Rectal smooth muscle tissue (tissue), 1 donor: Measurements from ENCODE around the gene PHF21A.

Experiments used
- H3K27ac ChIP-seq: one replicate; pipeline ENCODE4 v1.7.0; 2013; ENCODE audit warnings: low read depth, low read length, inconsistent platforms
- H3K27me3 ChIP-seq: one replicate; pipeline ENCODE4 v1.7.0; 2013; ENCODE audit warnings: low read length; ENCODE audit not compliant: control insufficient read depth, insufficient read depth
- H3K36me3 ChIP-seq: one replicate; pipeline ENCODE4 v1.7.0; 2013; ENCODE audit warnings: low read length; ENCODE audit not compliant: control insufficient read depth, insufficient read depth
- H3K4me1 ChIP-seq: one replicate; pipeline ENCODE4 v1.7.0; 2013; ENCODE audit warnings: low read length; ENCODE audit not compliant: control insufficient read depth, insufficient read depth
- H3K4me3 ChIP-seq: one replicate; pipeline ENCODE4 v1.7.0; 2013; ENCODE audit warnings: low read length
- H3K9ac ChIP-seq: one replicate; pipeline ENCODE4 v1.7.0; 2013; ENCODE audit warnings: low read length

The PHF21A gene

DNA sequence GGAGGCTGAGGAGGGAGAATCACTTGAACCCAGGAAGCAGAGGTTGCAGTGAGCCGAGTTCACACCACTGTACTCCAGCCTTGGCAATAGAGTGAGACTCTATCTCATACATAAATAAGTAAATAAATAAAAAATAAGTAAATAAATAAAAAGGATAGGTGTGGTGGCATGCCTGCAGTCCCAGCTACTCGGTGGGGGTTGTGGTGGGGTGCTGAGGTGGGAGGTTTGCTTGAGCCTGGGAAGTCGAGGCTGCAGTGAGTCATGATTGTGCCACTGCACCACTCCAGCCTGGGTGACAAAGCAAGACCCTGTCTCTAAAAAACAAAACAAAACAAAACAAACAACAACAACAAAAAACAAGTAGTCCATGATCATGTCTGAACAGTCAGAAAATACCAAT is 195.7 kb downstream of the PHF21A start:
- peaks cover 7% of the 10 kb centered on the region for H3K27me3 ChIP-seq
- H3K9ac ChIP-seq, result no peak overlapping the region
- H3K4me1 ChIP-seq, result no peaks in the 10 kb centered on the region
- H3K36me3 ChIP-seq, result no peaks in the 10 kb centered on the region
- no peak overlapping the region for H3K4me3 ChIP-seq
- no peak overlapping the region for H3K27ac ChIP-seq

- no peak overlapping the region for H3K4me3 ChIP-seq
- H3K9ac ChIP-seq, result no peak overlapping the region
- no peak overlapping the region for H3K27ac ChIP-seq
- no peaks in the 10 kb centered on the region for H3K4me1 ChIP-seq
- peaks cover 7% of the 10 kb centered on the region for H3K27me3 ChIP-seq
- H3K36me3 ChIP-seq, result no peaks in the 10 kb centered on the region
Measured at GRCh38 chr11:45924927-45925326, 196.3 kb downstream of the PHF21A start.

DNA sequence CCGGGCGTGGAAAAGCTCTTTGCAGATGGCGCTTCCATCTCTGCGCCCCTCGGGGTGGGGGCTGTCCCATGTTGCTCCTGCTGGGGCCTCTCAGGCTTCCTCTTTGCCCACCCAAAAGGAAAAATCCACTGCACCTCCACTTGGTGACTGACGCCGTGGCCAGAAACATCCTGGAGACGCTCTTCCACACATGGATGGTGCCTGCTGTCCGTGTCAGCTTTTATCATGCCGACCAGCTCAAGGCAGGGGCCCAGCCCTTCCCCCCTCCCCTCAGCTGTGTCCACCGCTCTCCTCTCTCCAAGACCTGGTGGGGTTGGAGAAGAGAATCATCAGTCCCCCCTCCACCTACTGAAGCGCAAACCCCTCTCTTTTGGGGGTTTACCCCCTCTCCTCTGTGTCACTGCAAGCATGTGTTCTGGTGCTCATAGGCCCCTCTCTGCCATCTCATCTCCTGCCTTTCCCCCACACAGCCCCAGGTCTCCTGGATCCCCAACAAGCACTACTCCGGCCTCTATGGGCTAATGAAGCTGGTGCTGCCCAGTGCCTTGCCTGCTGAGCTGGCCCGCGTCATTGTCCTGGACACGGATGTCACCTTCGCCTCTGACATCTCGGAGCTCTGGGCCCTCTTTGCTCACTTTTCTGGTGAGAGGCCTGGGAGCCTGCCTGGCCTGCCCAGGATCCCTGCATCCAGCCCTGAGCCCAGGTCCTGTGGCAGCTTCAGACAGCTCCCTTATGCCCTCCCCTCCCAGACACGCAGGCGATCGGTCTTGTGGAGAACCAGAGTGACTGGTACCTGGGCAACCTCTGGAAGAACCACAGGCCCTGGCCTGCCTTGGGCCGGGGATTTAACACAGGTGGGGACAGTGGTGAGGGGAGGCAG is 197.0 kb downstream of the PHF21A start:
- Histone ChIP-seq H3K27ac (no peak overlapping the region), H3K36me3 (no peaks in the 10 kb centered on the region), H3K4me1 (no peaks in the 10 kb centered on the region), H3K4me3 (no peak overlapping the region), H3K27me3 (peaks cover 7% of the 10 kb centered on the region), H3K9ac (no peak overlapping the region)

GRCh38 chr11:45922425-45923082 is 198.7 kb downstream of the PHF21A start, which contains the start of gene LARGE2:
Gene LARGE2 (plus strand): TSS chr11:45922656. CDS start chr11:45922883, 227 bp downstream.
- Histone ChIP-seq H3K4me3 (peak within 1 kb of the TSS; percentile 38), H3K9ac (no peak within 1 kb of the TSS), H3K36me3 (no peaks in the 10 kb centered on the region), H3K4me1 (no peaks in the 10 kb centered on the region), H3K27ac (no peak within 1 kb of the TSS), H3K27me3 (peaks cover 7% of the 10 kb centered on the region)

DNA sequence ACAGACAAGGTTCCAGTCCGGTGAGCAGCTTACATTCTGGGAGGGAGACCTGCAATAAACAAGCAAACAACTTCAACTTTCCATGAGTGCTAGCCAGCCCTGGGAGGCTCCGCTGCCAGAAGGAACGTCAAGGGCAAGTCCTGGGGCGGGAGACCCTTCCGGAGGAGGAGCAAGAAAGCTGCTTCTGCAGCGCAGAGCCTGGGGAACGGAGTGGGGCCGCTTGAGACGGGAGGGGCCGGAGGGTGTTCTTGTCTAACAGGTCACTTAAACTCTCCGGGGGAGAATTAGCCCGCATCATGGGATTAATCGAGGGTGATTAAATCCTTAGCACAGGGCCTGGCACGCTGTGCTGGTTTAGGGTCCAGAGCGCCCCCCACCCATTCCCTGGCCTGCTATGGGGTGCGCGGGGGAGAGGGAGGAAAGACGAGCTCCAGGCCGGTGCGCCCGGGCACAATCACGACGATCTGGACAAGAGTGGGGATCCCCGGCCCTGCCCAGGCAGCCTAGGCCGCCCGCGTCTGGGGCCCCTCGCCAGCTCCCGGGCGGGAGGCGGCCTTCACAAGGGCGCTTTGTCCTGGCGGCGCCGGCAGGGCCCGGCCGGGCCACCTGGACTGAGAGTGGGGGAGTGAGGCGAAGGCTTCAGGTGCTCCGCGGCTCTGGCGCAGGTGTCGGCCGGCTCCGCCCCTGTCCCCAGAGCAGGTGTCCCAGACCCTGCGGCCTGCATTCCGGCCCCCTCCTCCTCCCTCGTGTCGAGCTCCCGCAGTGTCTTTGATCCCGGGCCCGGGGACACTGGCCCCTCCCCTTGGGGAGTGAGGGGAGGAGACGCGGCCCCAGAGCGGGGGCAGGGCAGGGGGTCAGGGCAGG is 199.5 kb downstream of the PHF21A start:
- Histone ChIP-seq H3K27me3 (peaks cover 7% of the 10 kb centered on the region), H3K4me1 (no peaks in the 10 kb centered on the region), H3K4me3 (peak overlapping the region; percentile 35), H3K36me3 (no peaks in the 10 kb centered on the region), H3K27ac (no peak overlapping the region), H3K9ac (no peak overlapping the region)

DNA sequence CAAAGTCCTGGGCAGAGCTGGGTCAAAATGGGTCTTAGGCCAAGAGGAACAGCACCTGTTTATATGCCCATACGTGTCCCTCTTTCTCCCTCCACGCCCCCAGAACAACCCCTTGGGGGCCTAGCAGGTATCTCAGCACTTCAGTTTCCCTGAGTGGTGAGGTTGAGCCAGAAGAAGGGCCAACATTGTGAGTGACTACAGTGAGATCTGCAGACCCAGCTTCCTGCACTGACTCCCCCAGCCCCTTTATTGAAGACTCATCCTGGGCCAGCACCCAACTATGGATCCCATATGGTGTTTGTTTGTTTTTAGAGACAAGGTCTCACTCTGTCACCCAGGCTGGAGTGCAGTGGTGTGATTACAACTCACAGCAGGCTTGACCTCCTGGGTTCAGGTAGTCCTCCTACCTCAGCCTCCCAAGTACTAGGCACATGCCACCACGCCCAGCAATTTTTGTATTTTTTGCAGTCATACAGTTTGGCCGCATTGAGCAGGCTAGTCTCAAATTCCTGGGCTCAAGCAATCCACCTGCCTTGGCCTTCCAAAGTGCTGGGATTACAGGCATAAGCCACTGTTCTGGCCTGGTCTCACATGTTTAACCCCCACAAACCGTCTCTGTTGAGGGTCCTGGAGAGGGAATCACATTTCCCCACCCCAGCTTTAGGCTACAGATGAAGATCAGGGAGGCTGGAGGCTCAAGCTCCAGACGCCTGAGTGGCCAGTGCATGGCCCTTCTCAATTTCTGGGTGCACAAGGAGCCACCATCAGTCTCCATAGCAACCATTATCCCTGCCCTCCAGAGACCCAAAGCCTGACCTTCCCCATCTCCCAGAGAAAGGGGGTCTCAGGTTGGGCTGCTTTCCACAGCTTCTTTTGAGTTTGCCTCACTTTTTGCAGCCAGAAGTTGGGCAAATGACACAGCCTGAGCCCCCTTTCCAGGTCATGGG is 200.4 kb downstream of the PHF21A start:
- H3K36me3 ChIP-seq, result no peaks in the 10 kb centered on the region
- H3K9ac ChIP-seq, result no peak overlapping the region
- no peak overlapping the region for H3K4me3 ChIP-seq
- no peaks in the 10 kb centered on the region for H3K4me1 ChIP-seq
- peaks cover 7% of the 10 kb centered on the region for H3K27me3 ChIP-seq
- no peak overlapping the region for H3K27ac ChIP-seq

- H3K27me3 ChIP-seq, result peaks cover 7% of the 10 kb centered on the region
- H3K4me1 ChIP-seq, result no peaks in the 10 kb centered on the region
- no peak overlapping the region for H3K9ac ChIP-seq
- H3K27ac ChIP-seq, result no peak overlapping the region
- no peaks in the 10 kb centered on the region for H3K36me3 ChIP-seq
- no peak overlapping the region for H3K4me3 ChIP-seq
Measured at GRCh38 chr11:45919806-45920530, 201.3 kb downstream of the PHF21A start.

GRCh38 chr11:45918962-45919675 is 202.1 kb downstream of the PHF21A start:
- H3K27ac ChIP-seq, result no peak overlapping the region
- peaks cover 4% of the 10 kb centered on the region for H3K36me3 ChIP-seq
- peaks cover 7% of the 10 kb centered on the region for H3K27me3 ChIP-seq
- H3K4me1 ChIP-seq, result no peaks in the 10 kb centered on the region
- H3K4me3 ChIP-seq, result peak overlapping the region; percentile 99
- H3K9ac ChIP-seq, result no peak overlapping the region

DNA sequence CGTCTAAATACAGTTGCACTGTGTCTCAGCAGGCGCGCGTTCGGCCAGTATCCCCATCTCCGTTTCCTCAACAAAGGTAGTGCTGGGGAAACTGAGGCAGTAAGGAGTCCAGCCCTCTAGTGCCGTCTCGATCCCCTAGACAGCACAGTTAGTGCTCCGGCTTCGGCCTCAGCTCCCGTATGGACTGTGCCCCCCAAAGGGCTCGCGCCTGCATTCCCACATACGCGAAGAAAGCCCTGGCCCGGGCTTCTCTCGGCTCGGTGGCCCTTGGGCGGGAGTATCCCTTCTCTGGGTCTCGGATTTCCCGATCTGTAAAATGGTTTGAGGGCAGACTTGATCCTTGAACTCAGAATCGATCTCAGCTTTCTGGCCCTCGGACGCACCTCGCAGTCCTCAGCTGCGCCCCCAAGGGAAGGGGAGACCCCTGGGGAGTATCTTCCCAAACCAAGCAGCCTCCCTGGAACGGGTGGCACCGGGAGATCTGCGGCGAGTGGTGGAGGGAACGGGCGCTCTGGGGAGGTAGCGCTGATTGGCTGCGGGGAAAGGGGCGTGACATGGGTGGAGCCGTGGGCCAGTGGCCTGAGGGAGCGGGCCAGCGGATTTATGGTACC is 202.8 kb downstream of the PHF21A start:
- peak overlapping the region; percentile 99 for H3K4me3 ChIP-seq
- peaks cover 6% of the 10 kb centered on the region for H3K27me3 ChIP-seq
- H3K27ac ChIP-seq, result peak overlapping the region; percentile 79
- no peaks in the 10 kb centered on the region for H3K4me1 ChIP-seq
- H3K9ac ChIP-seq, result peak overlapping the region; percentile 59
- peaks cover 11% of the 10 kb centered on the region for H3K36me3 ChIP-seq

DNA sequence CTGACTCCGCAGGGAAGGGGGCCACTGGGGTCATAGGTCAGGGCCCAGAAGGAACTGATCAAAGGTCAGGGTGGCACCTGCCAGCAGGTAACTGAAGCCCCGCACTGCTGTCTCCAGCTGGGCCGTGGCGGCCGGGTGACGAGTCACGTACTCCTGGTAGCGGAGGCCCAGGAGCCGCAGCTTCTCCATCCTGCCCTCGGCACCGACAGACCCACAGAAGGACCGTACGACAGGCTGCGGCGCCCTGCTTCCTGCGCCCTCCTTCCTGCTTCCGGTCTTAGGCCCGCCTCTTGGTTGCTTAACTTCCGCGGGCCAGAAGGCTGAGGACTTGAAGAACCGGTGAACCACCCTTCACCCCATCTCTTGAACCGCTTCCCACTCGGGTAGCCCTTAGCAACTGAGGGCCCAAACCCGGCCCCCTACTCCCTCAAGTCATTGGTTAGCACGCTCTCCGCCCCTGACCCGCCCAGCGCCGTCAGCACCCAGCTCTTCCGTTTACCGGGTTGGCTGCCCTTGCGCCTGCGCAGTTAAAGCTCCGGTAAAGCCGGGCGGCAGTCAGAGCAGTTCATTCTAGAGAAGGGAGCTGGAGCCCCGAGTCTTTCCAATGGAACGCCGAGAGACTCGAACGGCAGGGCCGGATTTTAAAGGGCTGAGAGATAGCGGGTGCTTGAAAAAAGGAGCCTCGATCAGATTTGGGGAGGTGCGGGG is 203.5 kb downstream of the PHF21A start, which contains the start of gene PEX16:
TSS of gene PEX16 (minus strand) at position 255 of the 708 bp plus-strand sequence. CDS start at position 189, 66 bp downstream.
- peak within 1 kb of the TSS; percentile 82 for H3K9ac ChIP-seq
- no peaks in the 10 kb centered on the region for H3K4me1 ChIP-seq

More for the DNA sequence above, 203.5 kb downstream of the PHF21A start, which contains the start of gene PEX16:
- H3K36me3 ChIP-seq, result peaks cover 17% of the 10 kb centered on the region
- peak within 1 kb of the TSS; percentile 79 for H3K27ac ChIP-seq
- no peaks in the 10 kb centered on the region for H3K27me3 ChIP-seq
- peak within 1 kb of the TSS; percentile 99 for H3K4me3 ChIP-seq
